HepG2 (cell line): Measurements from ENCODE around the gene SGPL1. TPM values are rescaled to one million over a fixed set of nuclear protein-coding genes. Genes with fewer than 3 reads are reported as not detected.

ENCODE experiments used
- ARID3A ChIP-seq: IDR thresholded peaks from 2 replicates; pipeline ENCODE4 v1.6.1; 2012; ENCODE audit warnings: low read depth, low read length, improper control_type of control experiment
- BRD4 ChIP-seq: sonication (generic); formaldehyde crosslinking; IDR thresholded peaks from 2 replicates; pipeline ENCODE4 v1.4.0; 2020; ENCODE audit warnings: missing genetic modification reagents
- KIAA2018 ChIP-seq: sonication (generic); formaldehyde crosslinking; IDR thresholded peaks from 2 replicates; pipeline ENCODE4 v1.5.0; 2020; ENCODE audit warnings: mild to moderate bottlenecking, missing genetic modification reagents, borderline replicate concordance
- SP140L ChIP-seq: sonication (generic); formaldehyde crosslinking; IDR thresholded peaks from 2 replicates; pipeline ENCODE4 v1.4.0; 2020; ENCODE audit warnings: missing genetic modification reagents, borderline replicate concordance
- TFDP1 ChIP-seq: IDR thresholded peaks from 2 replicates; pipeline ENCODE4 v1.6.1; 2016; ENCODE audit warnings: missing compliant biosample characterization, missing genetic modification reagents, borderline replicate concordance
- TP53 ChIP-seq: sonication (generic); formaldehyde crosslinking; conservative IDR thresholded peaks from 2 replicates; pipeline ENCODE4 v1.4.0; 2020; ENCODE audit warnings: missing genetic modification reagents
- ZNF263 ChIP-seq: sonication (generic); formaldehyde crosslinking; IDR thresholded peaks from 2 replicates; pipeline ENCODE4 v1.4.0; 2020; ENCODE audit warnings: missing genetic modification reagents
- ZNF281 ChIP-seq: sonication (generic); formaldehyde crosslinking; IDR thresholded peaks from 2 replicates; pipeline ENCODE4 v1.4.0; 2020; ENCODE audit warnings: missing genetic modification reagents, borderline replicate concordance
- ZNF543 ChIP-seq: sonication (generic); formaldehyde crosslinking; IDR thresholded peaks from 2 replicates; pipeline ENCODE4 v1.4.0; 2020; ENCODE audit warnings: mild to moderate bottlenecking, missing genetic modification reagents
- ZSCAN30 ChIP-seq: sonication (generic); formaldehyde crosslinking; IDR thresholded peaks from 2 replicates; pipeline ENCODE4 v1.5.0; 2020; ENCODE audit warnings: mild to moderate bottlenecking, missing genetic modification reagents
- polyA plus RNA-seq, 8 experiments: library from polyadenylated mRNA; depleted of rRNA in 3 of 8; stranded (reverse) in 7 of 8; unstranded in 1 of 8; fragments of >200 nt; fragmentation: Illumina TruSeq in 4 of 8; extraction: Trizol in 4 of 8; gene quantifications; 2 replicates each; pipeline versions ENCODE4 v1.2.1 to v1.2.3, GENCODE V29; 2011 to 2016; ENCODE audit warnings: low read depth in 4 of 8, missing spikeins in 1 of 8, mixed read lengths in 1 of 8; ENCODE audit not compliant: insufficient read depth in 1 of 8
- total RNA-seq, 5 experiments: library from RNA; depleted of rRNA; stranded (reverse); fragments of >200 nt; fragmentation: Illumina TruSeq; extraction: Trizol; gene quantifications; 2 replicates each; pipeline ENCODE4 v1.2.3, GENCODE V29; 2016; ENCODE audit warnings: low read depth in 1 of 5

Gene SGPL1
- total and polyA plus RNA-seq, 2 of the 13 experiments (the other 11 are each of a cell fraction or from before 2014, with no cell fraction given) = 17.6 to 25.0 TPM

- TF ChIP-seq ZNF281 (CRISPR knock-in tag) (no peak), SP140L (CRISPR knock-in tag) (no peak), ZNF543 (CRISPR knock-in tag) (no peak), TP53 (CRISPR knock-in tag) (no peak), ARID3A (no peak), BRD4 (CRISPR knock-in tag) (no peak), KIAA2018 (CRISPR knock-in tag) (no peak), ZNF263 (no peak), TFDP1 (CRISPR knock-in tag) (no peak; the same call in 1 of the 2 replicates), ZSCAN30 (CRISPR knock-in tag) (no peak)
Observed at GRCh38 chr10:70815504-70816219, at the start of gene SGPL1 (continued).
